Naive thymus-derived CD4-positive, alpha-beta T cell (primary cell): ENCODE measurements around the gene IGFLR1. TPM values are rescaled to one million over a fixed set of nuclear protein-coding genes. Genes with fewer than 3 reads are reported as not detected.

Experiments used
- ATAC-seq: fragments of 150-1000 bp; cut with Tn5 transposase; 2 replicates; pipeline ENCODE4 v1.10.0; 2021; ENCODE audit warnings: mild to moderate bottlenecking, moderate library complexity
- CTCF ChIA-PET: fragments of 350-600 bp; sonication (Branson Sonifier 250); formaldehyde crosslinking; loops from one replicate; lab custom pipeline; 2021; ENCODE audit warnings: antibody characterized with exemption; lab: Charles Lee
- POLR2A ChIA-PET: fragments of 350-600 bp; sonication (Branson Sonifier 250); formaldehyde crosslinking; loops from one replicate; lab custom pipeline; 2021; ENCODE audit warnings: antibody characterized with exemption, inconsistent platforms; lab: Charles Lee
- DNase-seq, 9 donors: peaks; one replicate each; pipeline versions ENCODE4 v3.0.0 to v3.0.0-alpha.2; 2020 to 2022; ENCODE audit warnings: mixed read lengths in 1 of 9
- H3K27ac ChIP-seq: one replicate; pipeline ENCODE4 v1.7.0; 2013; ENCODE audit warnings: mild to moderate bottlenecking, low read depth, low read length, moderate library complexity
- H3K27me3 ChIP-seq, 2 donors: one replicate each; pipeline ENCODE4 v1.7.0; 2013; ENCODE audit warnings: low read length in 2 of 2, mild to moderate bottlenecking in 2 of 2, moderate library complexity in 2 of 2; ENCODE audit not compliant: control insufficient read depth in 2 of 2, insufficient read depth in 2 of 2
- H3K36me3 ChIP-seq, 3 experiments: 1 replicate in 2 of 3; 2 replicates in 1 of 3; pipeline ENCODE4 v1.7.0; 2013; ENCODE audit warnings: low read length in 3 of 3, mild to moderate bottlenecking in 3 of 3, moderate library complexity in 1 of 3; ENCODE audit not compliant: insufficient read depth in 3 of 3, control insufficient read depth in 2 of 3
- H3K4me1 ChIP-seq, 2 donors: one replicate each; pipeline ENCODE4 v1.7.0; 2013; ENCODE audit warnings: low read length in 2 of 2, mild to moderate bottlenecking in 2 of 2, moderate library complexity in 1 of 2; ENCODE audit not compliant: control insufficient read depth in 2 of 2, insufficient read depth in 2 of 2
- H3K4me3 ChIP-seq: 2 replicates; pipeline ENCODE4 v1.7.0; 2013; ENCODE audit warnings: mild to moderate bottlenecking, low read length
- H3K9me3 ChIP-seq, 3 experiments: 1 replicate in 2 of 3; 2 replicates in 1 of 3; pipeline ENCODE4 v1.7.0; 2013; ENCODE audit warnings: low read length in 3 of 3; ENCODE audit not compliant: control insufficient read depth in 2 of 3
- H3K27ac Mint-ChIP-seq, 9 donors: one replicate each; pipeline ENCODE4 v1.8.0; 2020 to 2022; ENCODE audit warnings: mixed read lengths in 9 of 9, mild to moderate bottlenecking in 8 of 9, moderate library complexity in 5 of 9, inconsistent platforms in 2 of 9
- H3K27me3 Mint-ChIP-seq, 5 donors: one replicate each; pipeline ENCODE4 v1.8.0; 2021 to 2022; ENCODE audit warnings: mixed read lengths in 5 of 5, mild to moderate bottlenecking in 1 of 5
- H3K36me3 Mint-ChIP-seq, 5 donors: one replicate each; pipeline ENCODE4 v1.8.0; 2020 to 2022; ENCODE audit warnings: mixed read lengths in 5 of 5, mild to moderate bottlenecking in 3 of 5, inconsistent platforms in 1 of 5
- H3K4me1 Mint-ChIP-seq, 7 donors: one replicate each; pipeline ENCODE4 v1.8.0; 2020 to 2022; ENCODE audit warnings: mixed read lengths in 7 of 7, mild to moderate bottlenecking in 3 of 7, inconsistent platforms in 1 of 7
- H3K4me3 Mint-ChIP-seq, 10 donors: one replicate each; pipeline ENCODE4 v1.8.0; 2020 to 2022; ENCODE audit warnings: mild to moderate bottlenecking in 10 of 10, mixed read lengths in 10 of 10, moderate library complexity in 6 of 10, inconsistent platforms in 2 of 10
- H3K9me3 Mint-ChIP-seq, 11 donors: one replicate each; pipeline ENCODE4 v1.8.0; 2020 to 2022; ENCODE audit warnings: mixed read lengths in 11 of 11, mild to moderate bottlenecking in 4 of 11, inconsistent platforms in 1 of 11, moderate library complexity in 1 of 11
- intact Hi-C, 2 donors: fragments of 100-400 bp; cut with micrococcal nuclease; formaldehyde crosslinking; loops; one replicate each; pipeline ENCODE4 v1.15.1; 2023
- polyA plus RNA-seq, 2 donors: library from polyadenylated mRNA; unstranded; fragments of 300-500 nt; fragmentation: Illumina TruSeq; gene quantifications; one replicate each; pipeline ENCODE4 v1.2.3, GENCODE V29; 2021
- total RNA-seq, 6 experiments: library from RNA in 5 of 6; stranded (reverse) in 5 of 6; gene quantifications; 1 replicate in 5 of 6; 2 replicates in 1 of 6; pipeline ENCODE4 v1.2.3 and lab custom pipeline; 2021 to 2026

Gene IGFLR1
- total and polyA plus RNA-seq, 7 experiments from 2014 or later = 61.4 to 113 (median 99.5) TPM

DNA sequence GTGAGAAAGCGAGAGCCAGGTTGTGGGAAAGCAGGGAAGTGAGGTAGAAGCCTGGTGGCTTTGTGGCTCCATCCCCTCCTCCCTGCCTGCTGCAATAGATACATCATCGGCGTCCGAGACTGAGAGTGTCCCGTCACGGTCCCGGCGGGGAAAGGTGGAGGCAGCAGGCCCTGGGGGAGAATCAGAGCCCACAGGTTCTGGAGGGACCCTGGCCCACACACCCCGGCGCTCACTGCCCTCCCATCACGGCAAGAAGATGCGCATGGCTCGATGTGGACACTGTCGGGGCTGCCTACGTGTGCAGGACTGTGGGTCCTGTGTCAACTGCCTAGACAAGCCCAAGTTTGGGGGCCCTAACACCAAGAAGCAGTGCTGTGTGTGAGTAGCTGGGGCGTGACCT lies 19.4 kb downstream of the IGFLR1 start:
- no peak for DNase-seq
- H3K27me3 Mint-ChIP-seq = no peaks in the 10 kb centered on the region
- no peaks in the 10 kb centered on the region for H3K27me3 ChIP-seq
- H3K4me1 Mint-ChIP-seq = peaks cover 8 to 34% (median 18%) of the 10 kb centered on the region in 7 donors
- no peak for ATAC-seq
- H3K27ac ChIP-seq = no peak overlapping the region
- peaks cover 39 to 81% (median 49%) of the 10 kb centered on the region in 3 experiments for H3K36me3 ChIP-seq
- no peaks in the 10 kb centered on the region for H3K9me3 ChIP-seq
- no peak overlapping the region for H3K4me3 ChIP-seq
- H3K4me3 Mint-ChIP-seq = no peak overlapping the region
- intact Hi-C loops = loop anchor here in 1 of 2 donors (1.0 kb wide), 1 partner anchor 14 kb away; no protein-coding TSS in a partner anchor
- CTCF ChIA-PET = interaction anchor here (0.6 kb wide), 1 partner anchor 28 kb away, joined by 3 read pairs; no protein-coding TSS in a partner anchor
- H3K4me1 ChIP-seq = peaks cover 10 to 13% of the 10 kb centered on the region in 2 donors
- peaks cover 0 to 42% (median 4%) of the 10 kb centered on the region in 5 donors for H3K36me3 Mint-ChIP-seq
- no peak overlapping the region for H3K27ac Mint-ChIP-seq
- H3K9me3 Mint-ChIP-seq = no peaks in the 10 kb centered on the region
- POLR2A ChIA-PET = interaction anchor here (1.1 to 1.3 kb wide), 2 partner anchors 11 to 18 kb away, joined by 3 to 6 read pairs; no protein-coding TSS in a partner anchor

DNA sequence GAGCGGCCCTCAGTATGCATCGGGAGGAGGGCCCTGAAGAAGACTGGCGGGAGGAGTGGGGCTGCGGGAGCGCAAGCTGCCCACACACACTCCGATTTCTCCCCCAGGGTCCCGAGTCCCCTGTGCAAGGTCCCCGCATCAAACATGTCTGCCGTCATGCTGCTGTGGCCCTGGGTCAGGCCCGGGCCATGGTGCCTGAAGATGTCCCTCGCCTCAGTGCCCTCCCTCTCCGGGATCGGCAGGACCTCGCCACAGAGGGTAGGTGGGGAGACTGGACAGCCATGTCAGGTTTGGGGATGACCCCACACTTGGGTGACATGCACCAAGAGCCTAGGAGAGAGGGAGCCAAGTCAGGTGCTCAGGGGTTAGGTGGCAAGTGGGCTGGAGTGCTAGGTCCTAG lies 19.8 kb downstream of the IGFLR1 start:
- DNase-seq (no peak), ATAC-seq (no peak)
- H3K4me1 Mint-ChIP-seq = peaks cover 8 to 34% (median 18%) of the 10 kb centered on the region in 7 donors
- no peaks in the 10 kb centered on the region for H3K27me3 Mint-ChIP-seq
- POLR2A ChIA-PET = interaction anchor here (1.3 kb wide), 1 partner anchor 12 kb away, joined by 3 read pairs; no protein-coding TSS in a partner anchor
- peaks cover 10 to 13% of the 10 kb centered on the region in 2 donors for H3K4me1 ChIP-seq
- no peak overlapping the region for H3K4me3 ChIP-seq
- no peaks in the 10 kb centered on the region for H3K9me3 ChIP-seq
- H3K36me3 ChIP-seq = peaks cover 39 to 76% (median 45%) of the 10 kb centered on the region in 3 experiments
- H3K36me3 Mint-ChIP-seq = peaks cover 0 to 42% (median 4%) of the 10 kb centered on the region in 5 donors
- no peaks in the 10 kb centered on the region for H3K9me3 Mint-ChIP-seq
- no peak overlapping the region for H3K4me3 Mint-ChIP-seq
- H3K27me3 ChIP-seq = no peaks in the 10 kb centered on the region
- H3K27ac Mint-ChIP-seq = no peak overlapping the region
- CTCF ChIA-PET = no interaction called here
- no peak overlapping the region for H3K27ac ChIP-seq
- intact Hi-C loops = loop anchor here in 1 of 2 donors (1.0 kb wide), 1 partner anchor 15 kb away; no protein-coding TSS in a partner anchor

DNA sequence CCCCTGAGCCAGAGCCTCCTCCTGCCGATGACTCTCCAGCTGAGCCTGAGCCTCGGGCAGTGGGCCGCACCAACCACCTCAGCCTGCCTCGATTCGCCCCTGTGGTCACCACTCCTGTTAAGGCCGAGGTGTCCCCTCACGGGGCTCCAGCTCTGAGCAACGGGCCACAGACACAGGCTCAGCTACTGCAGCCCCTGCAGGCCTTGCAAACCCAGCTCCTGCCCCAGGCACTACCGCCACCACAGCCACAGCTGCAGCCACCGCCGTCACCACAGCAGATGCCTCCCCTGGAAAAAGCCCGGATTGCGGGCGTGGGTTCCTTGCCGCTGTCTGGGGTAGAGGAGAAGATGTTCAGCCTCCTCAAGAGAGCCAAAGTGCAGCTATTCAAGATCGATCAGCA lies 20.9 kb downstream of the IGFLR1 start:
- intact Hi-C loops = no loop called here
- Histone ChIP-seq H3K36me3 (peaks cover 37 to 65% (median 37%) of the 10 kb centered on the region in 3 experiments), H3K4me3 (no peak overlapping the region), H3K27me3 (no peaks in the 10 kb centered on the region), H3K27ac (no peak overlapping the region), H3K4me1 (peaks cover 10 to 15% of the 10 kb centered on the region in 2 donors), H3K9me3 (no peaks in the 10 kb centered on the region)
- H3K27ac Mint-ChIP-seq = no peak overlapping the region
- no peaks in the 10 kb centered on the region for H3K27me3 Mint-ChIP-seq
- ChIA-PET POLR2A (interaction anchor here (1.0 to 1.3 kb wide), 2 partner anchors 13 to 23 kb away, joined by 3 to 4 read pairs; no protein-coding TSS in a partner anchor), CTCF (no interaction called here)
- peaks cover 0 to 36% (median 4%) of the 10 kb centered on the region in 5 donors for H3K36me3 Mint-ChIP-seq
- peak overlapping the region in 3 of 10 donors; percentile 4 to 45 (median 16) for H3K4me3 Mint-ChIP-seq
- ATAC-seq (no peak), DNase-seq (no peak)
- H3K4me1 Mint-ChIP-seq = peaks cover 13 to 39% (median 22%) of the 10 kb centered on the region in 7 donors
- no peaks in the 10 kb centered on the region for H3K9me3 Mint-ChIP-seq

DNA sequence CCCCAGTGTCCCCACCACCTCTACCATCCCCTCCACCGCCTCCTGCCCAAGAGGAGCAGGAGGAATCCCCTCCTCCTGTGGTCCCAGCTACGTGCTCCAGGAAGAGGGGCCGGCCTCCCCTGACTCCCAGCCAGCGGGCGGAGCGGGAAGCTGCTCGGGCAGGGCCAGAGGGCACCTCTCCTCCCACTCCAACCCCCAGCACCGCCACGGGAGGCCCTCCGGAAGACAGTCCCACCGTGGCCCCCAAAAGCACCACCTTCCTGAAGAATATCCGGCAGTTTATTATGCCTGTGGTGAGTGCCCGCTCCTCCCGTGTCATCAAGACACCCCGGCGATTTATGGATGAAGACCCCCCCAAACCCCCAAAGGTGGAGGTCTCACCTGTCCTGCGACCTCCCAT lies 21.6 kb downstream of the IGFLR1 start:
- POLR2A ChIA-PET = interaction anchor here (1.0 kb wide), 2 partner anchors 18 to 24 kb away, joined by 4 read pairs; no protein-coding TSS in a partner anchor
- Mint-ChIP-seq H3K4me3 (peak overlapping the region in 2 of 10 donors; percentile 9 to 53), H3K9me3 (no peaks in the 10 kb centered on the region), H3K27ac (no peak overlapping the region), H3K36me3 (peaks cover 0 to 29% (median 4%) of the 10 kb centered on the region in 5 donors), H3K4me1 (peaks cover 21 to 47% (median 29%) of the 10 kb centered on the region in 7 donors), H3K27me3 (no peaks in the 10 kb centered on the region)
- CTCF ChIA-PET = no interaction called here
- Histone ChIP-seq H3K27me3 (no peaks in the 10 kb centered on the region), H3K4me1 (peaks cover 16 to 22% of the 10 kb centered on the region in 2 donors), H3K27ac (no peak overlapping the region), H3K9me3 (no peaks in the 10 kb centered on the region), H3K4me3 (no peak overlapping the region), H3K36me3 (peaks cover 30 to 58% (median 30%) of the 10 kb centered on the region in 3 experiments)
- ATAC-seq (no peak), DNase-seq (no peak)
- intact Hi-C loops = no loop called here

DNA sequence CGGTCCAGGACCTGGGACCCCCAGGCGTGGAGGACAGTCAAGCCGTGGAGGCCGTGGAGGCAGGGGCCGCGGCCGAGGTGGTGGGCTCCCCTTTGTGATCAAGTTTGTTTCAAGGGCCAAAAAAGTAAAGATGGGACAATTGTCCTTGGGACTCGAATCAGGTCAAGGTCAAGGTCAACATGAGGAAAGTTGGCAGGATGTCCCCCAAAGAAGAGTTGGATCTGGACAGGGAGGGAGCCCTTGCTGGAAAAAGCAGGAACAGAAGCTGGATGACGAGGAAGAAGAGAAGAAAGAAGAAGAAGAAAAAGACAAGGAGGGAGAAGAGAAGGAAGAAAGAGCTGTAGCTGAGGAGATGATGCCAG lies 22.1 kb downstream of the IGFLR1 start:
- Mint-ChIP-seq H3K27ac (peak overlapping the region in 1 of 9 donors; percentile 11), H3K27me3 (no peaks in the 10 kb centered on the region)
- intact Hi-C loops = no loop called here

DNA sequence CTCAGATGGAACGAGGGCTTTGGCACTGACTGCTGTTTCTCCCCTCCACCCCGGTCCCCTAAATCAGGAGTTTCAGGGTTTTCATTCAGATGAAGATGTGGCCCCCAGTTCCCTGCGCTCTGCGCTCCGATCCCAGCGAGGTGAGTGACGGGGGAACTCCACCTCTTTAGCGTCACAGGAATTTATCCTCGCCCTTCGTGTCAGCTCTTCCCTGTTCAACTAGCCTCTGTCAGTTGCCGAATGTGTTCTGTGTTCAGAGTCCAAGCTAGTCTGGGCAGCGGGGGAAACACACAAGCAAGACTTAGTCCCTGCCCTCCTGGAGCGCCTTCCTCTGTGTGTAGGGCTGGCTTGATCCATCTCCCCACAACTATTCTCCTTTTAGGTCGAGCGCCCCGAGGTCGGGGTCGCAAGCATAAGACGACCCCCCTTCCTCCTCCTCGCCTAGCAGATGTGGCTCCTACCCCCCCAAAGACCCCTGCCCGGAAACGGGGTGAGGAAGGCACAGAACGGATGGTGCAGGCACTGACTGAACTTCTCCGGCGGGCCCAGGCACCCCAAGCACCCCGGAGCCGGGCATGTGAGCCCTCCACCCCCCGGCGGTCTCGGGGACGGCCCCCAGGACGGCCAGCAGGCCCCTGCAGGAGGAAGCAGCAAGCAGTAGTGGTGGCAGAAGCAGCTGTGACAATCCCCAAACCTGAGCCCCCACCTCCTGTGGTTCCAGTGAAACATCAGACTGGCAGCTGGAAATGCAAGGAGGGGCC lies 22.7 kb downstream of the IGFLR1 start:
- no peak for ATAC-seq
- Histone ChIP-seq H3K4me3 (no peak overlapping the region), H3K4me1 (peaks cover 21 to 28% of the 10 kb centered on the region in 2 donors), H3K27me3 (no peaks in the 10 kb centered on the region), H3K36me3 (peaks cover 20 to 47% (median 22%) of the 10 kb centered on the region in 3 experiments), H3K9me3 (no peaks in the 10 kb centered on the region), H3K27ac (no peak overlapping the region)
- DNase-seq = no peak
- CTCF ChIA-PET = interaction anchor here (0.6 to 1.5 kb wide), 4 partner anchors 10 to 235 kb away, joined by 3 to 5 read pairs (median 3); no protein-coding TSS in a partner anchor
- no peaks in the 10 kb centered on the region for H3K27me3 Mint-ChIP-seq
- peaks cover 0 to 27% (median 4%) of the 10 kb centered on the region in 5 donors for H3K36me3 Mint-ChIP-seq
- peaks cover 26 to 52% (median 36%) of the 10 kb centered on the region in 7 donors for H3K4me1 Mint-ChIP-seq
- intact Hi-C loops = loop anchor here (5.0 kb wide), 2 partner anchors 92 to 293 kb away; partner anchors contain the start of genes ALKBH6 (in 1 of the 2) and RBM42 (in 1 of the 2)
- H3K4me3 Mint-ChIP-seq = peak overlapping the region; percentile 86 to 94 (median 89)
- no peaks in the 10 kb centered on the region for H3K9me3 Mint-ChIP-seq
- peak overlapping the region in 8 of 9 donors; percentile 71 to 92 (median 80) for H3K27ac Mint-ChIP-seq
- POLR2A ChIA-PET = interaction anchor here (1.0 to 2.1 kb wide), 5 partner anchors 17 to 71 kb away, joined by 4 to 14 read pairs (median 9); partner anchors contain the start of genes COX6B1, IGFLR1 and LIN37

More for the DNA sequence above, 22.1 kb downstream of the IGFLR1 start:
- peaks cover 0 to 28% (median 4%) of the 10 kb centered on the region in 5 donors for H3K36me3 Mint-ChIP-seq
- ChIA-PET POLR2A (interaction anchor here (1.0 kb wide), 1 partner anchor 18 kb away, joined by 4 read pairs; no protein-coding TSS in a partner anchor), CTCF (no interaction called here)
- no peak overlapping the region for H3K27ac ChIP-seq
- DNase-seq (no peak), ATAC-seq (no peak)
- H3K4me3 ChIP-seq = no peak overlapping the region
- no peaks in the 10 kb centered on the region for H3K9me3 Mint-ChIP-seq
- peaks cover 25 to 53% (median 25%) of the 10 kb centered on the region in 3 experiments for H3K36me3 ChIP-seq
- H3K4me3 Mint-ChIP-seq = peak overlapping the region in 7 of 10 donors; percentile 5 to 86 (median 34)
- H3K4me1 Mint-ChIP-seq = peaks cover 21 to 48% (median 30%) of the 10 kb centered on the region in 7 donors
- H3K4me1 ChIP-seq = peaks cover 21 to 27% of the 10 kb centered on the region in 2 donors
- H3K27me3 ChIP-seq = no peaks in the 10 kb centered on the region
- H3K9me3 ChIP-seq = no peaks in the 10 kb centered on the region
